GM12878 (cell line): ENCODE results near the gene TESMIN. TPM values are rescaled to one million over a fixed set of nuclear protein-coding genes. Genes with fewer than 3 reads are reported as not detected.

ENCODE experiments used
- ATAC-seq: fragments of 200-7000 bp; cut with Tn5 transposase; 3 replicates; pipeline ENCODE4 v1.9.1; 2020; ENCODE audit warnings: mild to moderate bottlenecking, moderate library complexity
- BruUV-seq: library from RNA; stranded (reverse); fragments of 400-500 nt; replicated peaks from 2 replicates; lab custom pipeline; 2021; lab: Mats Ljungman, UMichigan
- CTCF ChIA-PET: fragments of 300-600 bp; sonication (Branson Sonifier 250); formaldehyde crosslinking; extraction: SDS; loops from one replicate; lab custom pipeline; 2021; ENCODE audit warnings: inconsistent platforms; lab: Yijun Ruan, JAX
- POLR2A ChIA-PET: fragments of 350-600 bp; formaldehyde crosslinking; extraction: SDS; loops from one replicate; lab custom pipeline; 2021; ENCODE audit warnings: inconsistent platforms; lab: Charles Lee
- RAD21 ChIA-PET: fragments of 300-600 bp; sonication (Branson Sonifier 250); formaldehyde crosslinking; loops from one replicate; lab custom pipeline; 2023; ENCODE audit warnings: antibody characterized with exemption; ENCODE audit not compliant: unreplicated experiment; lab: Charles Lee
- SMC1A ChIA-PET: fragments of 300-600 bp; sonication (Branson Sonifier 250); formaldehyde crosslinking; loops from one replicate; lab custom pipeline; 2023; ENCODE audit not compliant: unreplicated experiment, uncharacterized antibody; lab: Charles Lee
- DNase-seq: peaks from one replicate; pipeline ENCODE4 v3.0.0-alpha.2; 2011; ENCODE audit warnings: low read depth, low spot score
- FAIRE-seq: peaks from 3 replicates; lab custom pipeline; 2011; peaks lifted over from hg19 to GRCh38; lab: Jason Lieb, UNC
- H2AFZ ChIP-seq: 2 replicates; pipeline ENCODE4 v1.6.0; 2011; ENCODE audit warnings: low read depth, low read length, control low read depth; ENCODE audit not compliant: control insufficient read depth
- H3K27ac ChIP-seq: 2 replicates; pipeline ENCODE4 v1.5.1; 2011; ENCODE audit warnings: control low read depth; ENCODE audit not compliant: control insufficient read depth, insufficient read depth
- H3K27me3 ChIP-seq, 2 experiments: replicated peaks in 1 of 2; 2 replicates each; pipeline versions ENCODE4 v1.6.0 to v1.6.1; 2011; ENCODE audit warnings: low read length in 1 of 2; ENCODE audit not compliant: control insufficient read depth in 2 of 2, insufficient read depth in 2 of 2
- H3K36me3 ChIP-seq, 2 experiments: 2 replicates each; pipeline ENCODE4 v1.5.1; 2011; ENCODE audit warnings: low read length in 1 of 2; ENCODE audit not compliant: control insufficient read depth in 2 of 2, insufficient read depth in 2 of 2
- H3K4me1 ChIP-seq: 2 replicates; pipeline ENCODE4 v1.6.1; 2011; ENCODE audit warnings: mild to moderate bottlenecking, low read length, moderate library complexity, mixed read lengths; ENCODE audit not compliant: control insufficient read depth, insufficient read depth
- H3K4me2 ChIP-seq: 2 replicates; pipeline ENCODE4 v1.6.0; 2011; ENCODE audit warnings: control low read depth; ENCODE audit not compliant: control insufficient read depth, insufficient read depth
- H3K4me3 ChIP-seq: fragments of 200-600 bp; sonication (generic); 2 replicates; pipeline ENCODE4 v1.5.1; 2016
- H3K79me2 ChIP-seq: 2 replicates; pipeline ENCODE4 v1.6.0; 2011; ENCODE audit warnings: low read length; ENCODE audit not compliant: control insufficient read depth, insufficient read depth
- H3K9ac ChIP-seq: 2 replicates; pipeline ENCODE4 v1.8.0; 2011; ENCODE audit warnings: low read length, control low read depth, mixed read lengths; ENCODE audit not compliant: control insufficient read depth, insufficient read depth
- H3K9me3 ChIP-seq: replicated peaks from 3 replicates; pipeline ENCODE4 v1.5.1; 2011; ENCODE audit warnings: mild to moderate bottlenecking, low read length; ENCODE audit not compliant: control insufficient read depth, insufficient read depth
- H4K20me1 ChIP-seq: 2 replicates; pipeline ENCODE4 v1.6.0; 2011; ENCODE audit not compliant: control insufficient read depth, insufficient read depth
- MTA2 ChIP-seq: fragments of 450-650 bp; IDR thresholded peaks from 2 replicates; pipeline ENCODE4 v1.6.1; 2016; ENCODE audit warnings: low read depth, mild to moderate bottlenecking, moderate library complexity
- RBBP5 ChIP-seq: fragments of 200-600 bp; sonication (generic); conservative IDR thresholded peaks from 2 replicates; pipeline ENCODE4 v1.6.1; 2016
- ZNF274 ChIP-seq: IDR thresholded peaks from one replicate; pipeline ENCODE4 v1.8.0; 2011; ENCODE audit not compliant: insufficient read length, insufficient read depth
- WGBS: methylation state at CpG from one replicate; pipeline ENCODE4 v1.1.6; 2016; ENCODE audit warnings: low lambda C conversion rate; ENCODE audit not compliant: insufficient replicate concordance, insufficient coverage; ENCODE audit errors: missing lambda C conversion rate; 5-methylcytosine and 5-hydroxymethylcytosine counted together
- in situ Hi-C: fragments of 300-500 bp; cut with MboI; formaldehyde crosslinking; loops from 9 replicates; pipeline ENCODE4 v1.14.3; 2018; ENCODE audit warnings: mixed read lengths
- intact Hi-C: fragments of 100-400 bp; cut with micrococcal nuclease; formaldehyde crosslinking; loops from one replicate; pipeline ENCODE4 v1.14.2; 2022; ENCODE audit not compliant: unreplicated experiment
- polyA plus RNA-seq, 11 experiments: library from polyadenylated mRNA; depleted of rRNA in 4 of 11; unstranded in 6 of 11; stranded (reverse) in 5 of 11; fragments of >200 nt; fragmentation: Nextera tagmentation in 4 of 11; fragmentation: Illumina TruSeq in 1 of 11; extraction: Ambion mirVana in 4 of 11; extraction: Trizol in 1 of 11; gene quantifications; 1 replicate in 1 of 11; 2 replicates in 10 of 11; pipeline versions ENCODE4 v1.2.1 to v1.2.3, GENCODE V29; 2011 to 2016; ENCODE audit warnings: inconsistent platforms in 2 of 11, missing spikeins in 2 of 11, low read depth in 1 of 11
- total RNA-seq, 4 experiments: library from RNA; depleted of rRNA in 3 of 4; stranded (reverse); fragments of >200 nt in 3 of 4; fragmentation: Illumina TruSeq in 1 of 4; extraction: Trizol in 1 of 4; gene quantifications; 2 replicates each; pipeline versions ENCODE4 v1.2.1 to v1.2.3, GENCODE V29; 2013 to 2021
- TF ChIP-seq, protein P1 (sequence below): IDR thresholded peaks from 2 replicates; pipeline ENCODE4 v1.6.1; 2012; ENCODE audit warnings: low read depth, low read length, improper control_type of control experiment
- TF ChIP-seq, protein P2 (sequence below): fragments of 450-650 bp; conservative IDR thresholded peaks from 2 replicates; pipeline ENCODE4 v1.6.1; 2017; ENCODE audit warnings: mild to moderate bottlenecking, moderate library complexity
- TF ChIP-seq, protein P3 (sequence below): fragments of 450-650 bp; IDR thresholded peaks from 2 replicates; pipeline ENCODE4 v1.6.1; 2018; ENCODE audit warnings: mild to moderate bottlenecking, low read depth, moderate library complexity; ENCODE audit not compliant: partially characterized antibody

TESMIN gene
- total and polyA plus RNA-seq, 10 of the 15 experiments (the other 5 are each of a cell fraction or from before 2014, with no cell fraction given) = 0.31 to 3.4 (median 1.2) TPM; not detected in 1

DNA sequence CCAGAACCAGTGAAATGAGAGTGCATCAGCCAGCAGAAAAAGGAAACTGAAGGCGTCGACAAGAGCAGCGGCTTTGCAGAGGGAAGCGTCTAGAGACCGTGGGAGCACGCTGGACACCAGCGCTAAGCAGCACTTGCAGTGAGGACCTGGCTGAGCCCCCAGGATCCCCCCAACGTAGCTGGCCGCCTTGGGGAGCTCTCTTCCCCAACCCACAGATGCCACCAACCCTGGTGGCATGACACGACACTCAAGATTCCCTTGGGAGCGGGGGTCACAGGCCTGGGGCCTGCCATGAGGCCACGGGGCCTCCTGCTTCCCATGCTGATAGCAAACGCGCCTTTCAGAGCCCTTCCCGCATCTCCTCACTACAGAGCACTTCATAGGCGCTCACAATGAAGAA lies 13.4 kb upstream of the TESMIN start:
- H3K4me2 ChIP-seq = no peak overlapping the region
- in situ Hi-C loops (no loop called here), intact Hi-C loops (no loop called here)
- FAIRE-seq = no peak
- TF ChIP-seq, protein P1, sequence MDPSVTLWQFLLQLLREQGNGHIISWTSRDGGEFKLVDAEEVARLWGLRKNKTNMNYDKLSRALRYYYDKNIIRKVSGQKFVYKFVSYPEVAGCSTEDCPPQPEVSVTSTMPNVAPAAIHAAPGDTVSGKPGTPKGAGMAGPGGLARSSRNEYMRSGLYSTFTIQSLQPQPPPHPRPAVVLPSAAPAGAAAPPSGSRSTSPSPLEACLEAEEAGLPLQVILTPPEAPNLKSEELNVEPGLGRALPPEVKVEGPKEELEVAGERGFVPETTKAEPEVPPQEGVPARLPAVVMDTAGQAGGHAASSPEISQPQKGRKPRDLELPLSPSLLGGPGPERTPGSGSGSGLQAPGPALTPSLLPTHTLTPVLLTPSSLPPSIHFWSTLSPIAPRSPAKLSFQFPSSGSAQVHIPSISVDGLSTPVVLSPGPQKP = no peak
- no peak for TF ChIP-seq MTA2
- no peak for TF ChIP-seq RBBP5
- TF ChIP-seq, protein P2, sequence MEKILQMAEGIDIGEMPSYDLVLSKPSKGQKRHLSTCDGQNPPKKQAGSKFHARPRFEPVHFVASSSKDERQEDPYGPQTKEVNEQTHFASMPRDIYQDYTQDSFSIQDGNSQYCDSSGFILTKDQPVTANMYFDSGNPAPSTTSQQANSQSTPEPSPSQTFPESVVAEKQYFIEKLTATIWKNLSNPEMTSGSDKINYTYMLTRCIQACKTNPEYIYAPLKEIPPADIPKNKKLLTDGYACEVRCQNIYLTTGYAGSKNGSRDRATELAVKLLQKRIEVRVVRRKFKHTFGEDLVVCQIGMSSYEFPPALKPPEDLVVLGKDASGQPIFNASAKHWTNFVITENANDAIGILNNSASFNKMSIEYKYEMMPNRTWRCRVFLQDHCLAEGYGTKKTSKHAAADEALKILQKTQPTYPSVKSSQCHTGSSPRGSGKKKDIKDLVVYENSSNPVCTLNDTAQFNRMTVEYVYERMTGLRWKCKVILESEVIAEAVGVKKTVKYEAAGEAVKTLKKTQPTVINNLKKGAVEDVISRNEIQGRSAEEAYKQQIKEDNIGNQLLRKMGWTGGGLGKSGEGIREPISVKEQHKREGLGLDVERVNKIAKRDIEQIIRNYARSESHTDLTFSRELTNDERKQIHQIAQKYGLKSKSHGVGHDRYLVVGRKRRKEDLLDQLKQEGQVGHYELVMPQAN = no peak
- TF ChIP-seq, protein P3, sequence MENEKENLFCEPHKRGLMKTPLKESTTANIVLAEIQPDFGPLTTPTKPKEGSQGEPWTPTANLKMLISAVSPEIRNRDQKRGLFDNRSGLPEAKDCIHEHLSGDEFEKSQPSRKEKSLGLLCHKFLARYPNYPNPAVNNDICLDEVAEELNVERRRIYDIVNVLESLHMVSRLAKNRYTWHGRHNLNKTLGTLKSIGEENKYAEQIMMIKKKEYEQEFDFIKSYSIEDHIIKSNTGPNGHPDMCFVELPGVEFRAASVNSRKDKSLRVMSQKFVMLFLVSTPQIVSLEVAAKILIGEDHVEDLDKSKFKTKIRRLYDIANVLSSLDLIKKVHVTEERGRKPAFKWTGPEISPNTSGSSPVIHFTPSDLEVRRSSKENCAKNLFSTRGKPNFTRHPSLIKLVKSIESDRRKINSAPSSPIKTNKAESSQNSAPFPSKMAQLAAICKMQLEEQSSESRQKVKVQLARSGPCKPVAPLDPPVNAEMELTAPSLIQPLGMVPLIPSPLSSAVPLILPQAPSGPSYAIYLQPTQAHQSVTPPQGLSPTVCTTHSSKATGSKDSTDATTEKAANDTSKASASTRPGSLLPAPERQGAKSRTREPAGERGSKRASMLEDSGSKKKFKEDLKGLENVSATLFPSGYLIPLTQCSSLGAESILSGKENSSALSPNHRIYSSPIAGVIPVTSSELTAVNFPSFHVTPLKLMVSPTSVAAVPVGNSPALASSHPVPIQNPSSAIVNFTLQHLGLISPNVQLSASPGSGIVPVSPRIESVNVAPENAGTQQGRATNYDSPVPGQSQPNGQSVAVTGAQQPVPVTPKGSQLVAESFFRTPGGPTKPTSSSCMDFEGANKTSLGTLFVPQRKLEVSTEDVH = no peak
- no peak for TF ChIP-seq ZNF274
- H3K4me3 ChIP-seq = no peak overlapping the region
- no peak overlapping the region for H2AFZ ChIP-seq
- 89% methylated on average over 16 of the region's 16 CpGs for WGBS
- H3K79me2 ChIP-seq = no peaks in the 10 kb centered on the region
- DNase-seq = no peak
- POLR2A ChIA-PET = no interaction called here
- no peaks in the 10 kb centered on the region for H3K27me3 ChIP-seq
- H3K9me3 ChIP-seq = no peaks in the 10 kb centered on the region
- no TSS peak for BruUV-seq
- H3K36me3 ChIP-seq = peaks cover 0 to 3% of the 10 kb centered on the region in 2 experiments; a peak in 2 of 4 replicates
- RAD21 ChIA-PET = no interaction called here
- no peak overlapping the region for H3K9ac ChIP-seq
- no peak overlapping the region for H3K27ac ChIP-seq
- SMC1A ChIA-PET = no interaction called here
- peaks cover 5% of the 10 kb centered on the region; the same call in 1 of the 2 replicates for H3K4me1 ChIP-seq
- CTCF ChIA-PET = no interaction called here
- ATAC-seq = no peak
- no peaks in the 10 kb centered on the region for H4K20me1 ChIP-seq
